Head of caudate nucleus (tissue), 42 donors: ENCODE data around the gene PEBP1.

ENCODE experiments used
- DNase-seq, 42 donors: peaks; one replicate each; pipeline versions ENCODE4 v3.0.0 to v3.0.0-alpha.2; 2020 to 2021; ENCODE audit warnings: mixed read lengths in 7 of 42
- intact Hi-C: fragments of 100-400 bp; cut with DNase I; formaldehyde crosslinking; loops from one replicate; pipeline ENCODE4 v1.15.0; 2022

PEBP1 gene

GRCh38 chr12:118185602-118186397, 49.9 kb downstream of the PEBP1 start:
- intact Hi-C loops, result no loop called here
- DNase-seq, result no peak

- DNase-seq, result no peak
- intact Hi-C loops, result loop anchor here (2.0 kb wide), 1 partner anchor 185 kb away; the partner anchor contains the start of gene TAOK3
Measured at GRCh38 chr12:118187751-118188435, 52.0 kb downstream of the PEBP1 start.

GRCh38 chr12:118188690-118189371, 52.9 kb downstream of the PEBP1 start:
- DNase-seq, result peak; percentile 55 to 89 (median 76)
- intact Hi-C loops, result loop anchor here (2.0 kb wide), 1 partner anchor 184 kb away; the partner anchor contains the start of gene TAOK3

GRCh38 chr12:118189741-118190191, 53.8 kb downstream of the PEBP1 start:
- intact Hi-C loops, result loop anchor here (2.0 kb wide), 1 partner anchor 183 kb away; the partner anchor contains the start of gene TAOK3
- peak; percentile 35 to 83 (median 67) for DNase-seq

- peak in 33 of 42 donors; percentile 18 to 76 (median 46) for DNase-seq
- intact Hi-C loops, result no loop called here
Measured at GRCh38 chr12:118190266-118190665, 54.3 kb downstream of the PEBP1 start.

GRCh38 chr12:118193477-118193876, 57.6 kb downstream of the PEBP1 start:
- intact Hi-C loops, result no loop called here

GRCh38 chr12:118193958-118194357, 58.0 kb downstream of the PEBP1 start:
- intact Hi-C loops, result no loop called here
- peak in 14 of 42 donors; percentile 10 to 56 (median 36) for DNase-seq

More at GRCh38 chr12:118193477-118193876, 57.6 kb downstream of the PEBP1 start:
- DNase-seq, result no peak
